ENCODE measurements around the gene KLKB1. TPM values are rescaled to one million over a fixed set of nuclear protein-coding genes. Genes with fewer than 3 reads are reported as not detected.
A peak's percentile ranks its signal among the peaks of the same experiment; 100 is the strongest.

Gene KLKB1
- total RNA-seq, 1 donor from 2014 or later: not detected

DNA sequence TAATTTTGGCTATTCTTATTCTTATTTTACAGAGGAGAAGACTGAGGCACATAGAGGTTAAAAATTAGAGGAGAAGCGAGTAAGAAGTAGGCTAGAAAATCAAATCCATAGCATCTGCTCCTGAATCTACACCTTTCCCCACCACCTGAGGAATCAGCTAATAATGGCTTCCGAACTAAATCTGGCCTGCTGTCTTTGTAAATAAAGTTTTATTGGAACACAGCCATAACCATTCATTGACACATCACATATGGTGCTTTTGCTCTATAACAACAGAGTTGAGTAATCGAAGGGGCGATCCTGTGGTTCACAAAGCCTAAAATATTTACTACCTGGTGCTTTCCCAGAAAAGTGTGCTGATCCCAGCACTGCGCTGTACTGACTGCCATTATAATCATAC is 76.9 kb downstream of the KLKB1 start:
- H3K36me3 Mint-ChIP-seq (ENCODE audit: low read depth, unreplicated experiment): no peaks in the 10 kb centered on the region
- H3K9me3 Mint-ChIP-seq (ENCODE audit: unreplicated experiment): no peaks in the 10 kb centered on the region
- Histone ChIP-seq H3K27me3 (ENCODE audit: insufficient read depth, low read length) (peaks cover under 1% of the 10 kb centered on the region), H3K4me3 (ENCODE audit: insufficient read depth, low read depth, low read length) (no peak overlapping the region), H3K27ac (ENCODE audit: low read depth, low read length) (no peak overlapping the region), H3K79me2 (ENCODE audit: insufficient read depth, low read length) (no peaks in the 10 kb centered on the region), H2AFZ (ENCODE audit: low read depth, low read length) (no peak overlapping the region), H4K20me1 (ENCODE audit: insufficient read depth, low read length) (no peaks in the 10 kb centered on the region), H3K4me1 (ENCODE audit: insufficient read depth, low read length) (no peaks in the 10 kb centered on the region), H3K9me3 (ENCODE audit: insufficient read depth, low read depth, low read length) (no peaks in the 10 kb centered on the region), H3K4me2 (ENCODE audit: low read length) (no peak overlapping the region), H3K36me3 (ENCODE audit: insufficient read depth, low read length) (no peaks in the 10 kb centered on the region), H3K9ac (ENCODE audit: low read length) (no peak overlapping the region)
- TF ChIP-seq, protein P1, sequence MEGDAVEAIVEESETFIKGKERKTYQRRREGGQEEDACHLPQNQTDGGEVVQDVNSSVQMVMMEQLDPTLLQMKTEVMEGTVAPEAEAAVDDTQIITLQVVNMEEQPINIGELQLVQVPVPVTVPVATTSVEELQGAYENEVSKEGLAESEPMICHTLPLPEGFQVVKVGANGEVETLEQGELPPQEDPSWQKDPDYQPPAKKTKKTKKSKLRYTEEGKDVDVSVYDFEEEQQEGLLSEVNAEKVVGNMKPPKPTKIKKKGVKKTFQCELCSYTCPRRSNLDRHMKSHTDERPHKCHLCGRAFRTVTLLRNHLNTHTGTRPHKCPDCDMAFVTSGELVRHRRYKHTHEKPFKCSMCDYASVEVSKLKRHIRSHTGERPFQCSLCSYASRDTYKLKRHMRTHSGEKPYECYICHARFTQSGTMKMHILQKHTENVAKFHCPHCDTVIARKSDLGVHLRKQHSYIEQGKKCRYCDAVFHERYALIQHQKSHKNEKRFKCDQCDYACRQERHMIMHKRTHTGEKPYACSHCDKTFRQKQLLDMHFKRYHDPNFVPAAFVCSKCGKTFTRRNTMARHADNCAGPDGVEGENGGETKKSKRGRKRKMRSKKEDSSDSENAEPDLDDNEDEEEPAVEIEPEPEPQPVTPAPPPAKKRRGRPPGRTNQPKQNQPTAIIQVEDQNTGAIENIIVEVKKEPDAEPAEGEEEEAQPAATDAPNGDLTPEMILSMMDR (IDR thresholded peaks at IDR 0.05; ENCODE audit: insufficient read depth, low read depth, low read length): no peak
- TF ChIP-seq EZH2 (IDR thresholded peaks at IDR 0.05; ENCODE audit: insufficient read depth, low read length): no peak
- H3K4me3 Mint-ChIP-seq (ENCODE audit: unreplicated experiment): no peak overlapping the region
- H3K27me3 Mint-ChIP-seq (ENCODE audit: low read depth, unreplicated experiment): peaks cover 13% of the 10 kb centered on the region
- FAIRE-seq: no peak
- no peak overlapping the region for H3K27ac Mint-ChIP-seq (ENCODE audit: unreplicated experiment)
- peaks cover 3% of the 10 kb centered on the region for H3K4me1 Mint-ChIP-seq (ENCODE audit: low read depth, unreplicated experiment)
- no peak for DNase-seq (ENCODE audit: low read depth)

DNA sequence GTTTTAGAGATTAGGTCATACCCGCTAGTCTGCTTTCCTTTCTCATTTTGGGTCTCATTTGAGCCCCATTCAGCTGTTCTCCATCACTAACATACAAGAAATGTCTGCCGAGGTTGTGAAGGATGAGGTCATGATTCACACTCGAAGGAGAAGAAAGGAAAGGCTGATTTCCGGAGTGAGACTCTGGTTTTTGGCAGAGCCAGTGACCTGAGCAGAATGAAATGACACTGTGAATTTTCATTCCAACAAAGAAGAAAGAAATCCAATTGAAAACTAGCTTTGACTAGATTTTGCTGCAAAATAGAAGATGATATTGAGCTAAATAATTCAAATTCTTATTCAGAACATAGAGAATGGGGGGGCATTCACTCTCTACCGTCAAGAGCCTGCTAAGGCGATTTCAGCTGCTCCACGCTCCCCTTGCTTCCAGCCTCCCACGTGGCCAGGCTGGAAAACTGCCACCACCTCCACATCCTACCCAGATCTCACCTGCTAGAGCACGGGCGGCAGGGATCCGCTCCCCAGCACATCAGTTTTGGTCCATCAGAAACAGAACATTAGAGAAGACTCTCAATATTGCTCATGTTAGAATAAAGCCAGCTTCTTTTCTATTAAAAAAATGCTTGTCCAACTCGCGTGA is 77.7 kb downstream of the KLKB1 start:
- H3K36me3 ChIP-seq (ENCODE audit: insufficient read depth, low read length): no peaks in the 10 kb centered on the region
- H4K20me1 ChIP-seq (ENCODE audit: insufficient read depth, low read length): no peaks in the 10 kb centered on the region
- FAIRE-seq (no peak), DNase-seq (ENCODE audit: low read depth) (peak; percentile 14)
- peak overlapping the region; percentile 41 for H3K4me2 ChIP-seq (ENCODE audit: low read length)
- no peaks in the 10 kb centered on the region for H3K9me3 ChIP-seq (ENCODE audit: insufficient read depth, low read depth, low read length)
- no peak overlapping the region for H3K27ac ChIP-seq (ENCODE audit: low read depth, low read length)
- peaks cover 2% of the 10 kb centered on the region for H3K27me3 ChIP-seq (ENCODE audit: insufficient read depth, low read length)
- H3K4me3 ChIP-seq (ENCODE audit: insufficient read depth, low read depth, low read length): no peak overlapping the region
- Mint-ChIP-seq H3K27ac (ENCODE audit: unreplicated experiment) (no peak overlapping the region), H3K4me1 (ENCODE audit: low read depth, unreplicated experiment) (peaks cover 3% of the 10 kb centered on the region), H3K27me3 (ENCODE audit: low read depth, unreplicated experiment) (peaks cover 9% of the 10 kb centered on the region), H3K36me3 (ENCODE audit: low read depth, unreplicated experiment) (no peaks in the 10 kb centered on the region), H3K4me3 (ENCODE audit: unreplicated experiment) (no peak overlapping the region), H3K9me3 (ENCODE audit: unreplicated experiment) (no peaks in the 10 kb centered on the region)
- no peaks in the 10 kb centered on the region for H3K4me1 ChIP-seq (ENCODE audit: insufficient read depth, low read length)
- H3K79me2 ChIP-seq (ENCODE audit: insufficient read depth, low read length): no peaks in the 10 kb centered on the region
- no peak overlapping the region for H3K9ac ChIP-seq (ENCODE audit: low read length)
- no peak for TF ChIP-seq EZH2 (IDR thresholded peaks at IDR 0.05; ENCODE audit: insufficient read depth, low read length)
- TF ChIP-seq, protein P1 (IDR thresholded peaks at IDR 0.05; ENCODE audit: insufficient read depth, low read depth, low read length): no peak
- H2AFZ ChIP-seq (ENCODE audit: low read depth, low read length): peak overlapping the region; percentile 5

DNA sequence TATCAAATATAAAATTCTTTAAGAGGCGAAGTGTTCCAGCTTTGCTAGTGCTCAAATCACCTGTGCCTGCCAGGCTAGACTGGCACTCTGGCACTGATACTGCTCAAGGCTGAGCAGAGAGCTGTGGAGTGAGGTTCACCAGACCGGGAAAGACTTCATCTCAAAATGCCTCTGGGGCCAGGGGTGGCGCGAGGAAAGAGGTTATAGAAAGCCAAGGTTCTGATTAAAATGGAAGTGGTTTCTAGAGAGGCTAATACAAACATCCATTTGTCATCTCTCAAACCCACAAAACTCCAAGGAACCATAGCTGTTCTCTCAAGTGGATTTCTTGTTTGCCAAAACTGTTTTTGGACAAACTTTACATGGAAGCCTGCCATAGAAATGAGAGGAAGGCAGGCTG is 80.2 kb downstream of the KLKB1 start:
- H2AFZ ChIP-seq (ENCODE audit: low read depth, low read length): no peak overlapping the region
- peaks cover 2% of the 10 kb centered on the region for H3K27me3 ChIP-seq (ENCODE audit: insufficient read depth, low read length)
- H3K79me2 ChIP-seq (ENCODE audit: insufficient read depth, low read length): no peaks in the 10 kb centered on the region
- no peak overlapping the region for H3K4me2 ChIP-seq (ENCODE audit: low read length)
- Mint-ChIP-seq H3K27me3 (ENCODE audit: low read depth, unreplicated experiment) (peaks cover 8% of the 10 kb centered on the region), H3K9me3 (ENCODE audit: unreplicated experiment) (no peaks in the 10 kb centered on the region), H3K27ac (ENCODE audit: unreplicated experiment) (no peak overlapping the region), H3K4me3 (ENCODE audit: unreplicated experiment) (no peak overlapping the region), H3K36me3 (ENCODE audit: low read depth, unreplicated experiment) (no peaks in the 10 kb centered on the region), H3K4me1 (ENCODE audit: low read depth, unreplicated experiment) (peaks cover 3% of the 10 kb centered on the region)
- H3K4me1 ChIP-seq (ENCODE audit: insufficient read depth, low read length): no peaks in the 10 kb centered on the region
- H3K4me3 ChIP-seq (ENCODE audit: insufficient read depth, low read depth, low read length): no peak overlapping the region
- no peak for FAIRE-seq
- DNase-seq (ENCODE audit: low read depth): peak; percentile 9
- no peak overlapping the region for H3K27ac ChIP-seq (ENCODE audit: low read depth, low read length)
- no peak overlapping the region for H3K9ac ChIP-seq (ENCODE audit: low read length)
- H4K20me1 ChIP-seq (ENCODE audit: insufficient read depth, low read length): no peaks in the 10 kb centered on the region
- no peak for TF ChIP-seq EZH2 (IDR thresholded peaks at IDR 0.05; ENCODE audit: insufficient read depth, low read length)
- TF ChIP-seq, protein P1 (IDR thresholded peaks at IDR 0.05; ENCODE audit: insufficient read depth, low read depth, low read length): no peak
- H3K36me3 ChIP-seq (ENCODE audit: insufficient read depth, low read length): no peaks in the 10 kb centered on the region
- no peaks in the 10 kb centered on the region for H3K9me3 ChIP-seq (ENCODE audit: insufficient read depth, low read depth, low read length)

All from astrocyte (in vitro differentiated cells and primary cell).